IPS DF 6.9 (cell line): ENCODE results near the gene PTPRN2.

Experiments used
- DNase-seq: peaks from one replicate; pipeline ENCODE4 v3.0.0-alpha.2; 2013; ENCODE audit warnings: low read depth, low spot score
- H3K27ac ChIP-seq: one replicate; pipeline ENCODE4 v1.5.1; 2013; ENCODE audit warnings: low read length, control low read depth
- H3K27me3 ChIP-seq: 2 replicates; pipeline ENCODE4 v1.6.1; 2013; ENCODE audit warnings: mild to moderate bottlenecking, low read length; ENCODE audit not compliant: control insufficient read depth, insufficient read depth
- H3K36me3 ChIP-seq: 2 replicates; pipeline ENCODE4 v1.6.1; 2013; ENCODE audit warnings: low read length; ENCODE audit not compliant: control insufficient read depth, insufficient read depth
- H3K4me1 ChIP-seq: 2 replicates; pipeline ENCODE4 v1.6.1; 2013; ENCODE audit warnings: low read length; ENCODE audit not compliant: control insufficient read depth, insufficient read depth
- H3K4me3 ChIP-seq: 2 replicates; pipeline ENCODE4 v1.5.1; 2013; ENCODE audit warnings: mild to moderate bottlenecking, low read length
- H3K9me3 ChIP-seq: 2 replicates; pipeline ENCODE4 v1.6.1; 2013; ENCODE audit warnings: low read length, inconsistent platforms; ENCODE audit not compliant: control insufficient read depth, insufficient read depth
- WGBS: extraction: QIAGEN DNeasy Blood & Tissue Kit; methylation state at CpG from one replicate; pipeline ENCODE4 v1.1.7; 2013; ENCODE audit warnings: mixed read lengths, missing lambda C conversion rate; ENCODE audit not compliant: insufficient read length, insufficient coverage; 5-methylcytosine and 5-hydroxymethylcytosine counted together

PTPRN2 gene

GRCh38 chr7:157674715-157675426, 912.8 kb downstream of the PTPRN2 start:
- Histone ChIP-seq H3K27me3 (no peaks in the 10 kb centered on the region), H3K4me3 (no peak overlapping the region), H3K27ac (no peak overlapping the region), H3K4me1 (no peaks in the 10 kb centered on the region), H3K36me3 (no peaks in the 10 kb centered on the region; the same call in 1 of the 2 replicates), H3K9me3 (peaks cover 24% of the 10 kb centered on the region)
- no peak for DNase-seq
- WGBS = no CpG with 5 or more reads among the region's 30 CpGs

GRCh38 chr7:157674027-157674714, 913.5 kb downstream of the PTPRN2 start:
- Histone ChIP-seq H3K4me1 (no peaks in the 10 kb centered on the region), H3K27ac (no peak overlapping the region), H3K36me3 (no peaks in the 10 kb centered on the region; the same call in 1 of the 2 replicates), H3K4me3 (no peak overlapping the region), H3K9me3 (peaks cover 24% of the 10 kb centered on the region), H3K27me3 (no peaks in the 10 kb centered on the region)
- no peak for DNase-seq
- no CpG with 5 or more reads among the region's 28 CpGs for WGBS

GRCh38 chr7:157673573-157673972, 914.0 kb downstream of the PTPRN2 start:
- peaks cover 24% of the 10 kb centered on the region for H3K9me3 ChIP-seq
- no peaks in the 10 kb centered on the region; the same call in 1 of the 2 replicates for H3K36me3 ChIP-seq
- H3K27ac ChIP-seq = no peak overlapping the region
- no peak overlapping the region for H3K4me3 ChIP-seq
- H3K4me1 ChIP-seq = no peaks in the 10 kb centered on the region
- no peak for DNase-seq
- no peaks in the 10 kb centered on the region for H3K27me3 ChIP-seq
- WGBS = no CpG with 5 or more reads among the region's 14 CpGs

- H3K4me3 ChIP-seq = no peak overlapping the region
- no peak for DNase-seq
- no peaks in the 10 kb centered on the region; the same call in 1 of the 2 replicates for H3K36me3 ChIP-seq
- no peak overlapping the region for H3K27ac ChIP-seq
- H3K4me1 ChIP-seq = no peaks in the 10 kb centered on the region
- H3K27me3 ChIP-seq = no peaks in the 10 kb centered on the region
- no CpG with 5 or more reads among the region's 39 CpGs for WGBS
- H3K9me3 ChIP-seq = peaks cover 25% of the 10 kb centered on the region
Observed at GRCh38 chr7:157671358-157672255, 916.0 kb downstream of the PTPRN2 start.

- Histone ChIP-seq H3K4me3 (no peak overlapping the region), H3K36me3 (no peaks in the 10 kb centered on the region; the same call in 1 of the 2 replicates), H3K9me3 (peaks cover 24% of the 10 kb centered on the region), H3K27ac (no peak overlapping the region), H3K4me1 (no peaks in the 10 kb centered on the region), H3K27me3 (no peaks in the 10 kb centered on the region)
- DNase-seq = no peak
- no CpG with 5 or more reads among the region's 22 CpGs for WGBS
Observed at GRCh38 chr7:157670490-157671357, 916.9 kb downstream of the PTPRN2 start.

- no peak overlapping the region for H3K27ac ChIP-seq
- no peak for DNase-seq
- H3K4me1 ChIP-seq = no peaks in the 10 kb centered on the region
- no peak overlapping the region for H3K4me3 ChIP-seq
- H3K27me3 ChIP-seq = no peaks in the 10 kb centered on the region
- H3K36me3 ChIP-seq = no peaks in the 10 kb centered on the region
- H3K9me3 ChIP-seq = peaks cover 17% of the 10 kb centered on the region
- no CpG with 5 or more reads among the region's 33 CpGs for WGBS
Observed at GRCh38 chr7:157669768-157670351, 917.8 kb downstream of the PTPRN2 start.

GRCh38 chr7:157668884-157669767, 918.5 kb downstream of the PTPRN2 start:
- H3K4me3 ChIP-seq = no peak overlapping the region
- no peak for DNase-seq
- H3K9me3 ChIP-seq = peaks cover 16% of the 10 kb centered on the region
- WGBS = no CpG with 5 or more reads among the region's 33 CpGs
- no peaks in the 10 kb centered on the region for H3K4me1 ChIP-seq
- H3K27me3 ChIP-seq = no peaks in the 10 kb centered on the region
- H3K27ac ChIP-seq = no peak overlapping the region
- H3K36me3 ChIP-seq = no peaks in the 10 kb centered on the region

GRCh38 chr7:157668221-157668883, 919.3 kb downstream of the PTPRN2 start:
- DNase-seq = no peak
- H3K4me3 ChIP-seq = no peak overlapping the region
- WGBS = no CpG with 5 or more reads among the region's 22 CpGs
- no peaks in the 10 kb centered on the region for H3K27me3 ChIP-seq
- H3K36me3 ChIP-seq = no peaks in the 10 kb centered on the region
- no peaks in the 10 kb centered on the region for H3K4me1 ChIP-seq
- H3K9me3 ChIP-seq = peaks cover 18% of the 10 kb centered on the region
- H3K27ac ChIP-seq = no peak overlapping the region
